Measurements from ENCODE around the gene CEACAM20.

CEACAM20 gene

DNA sequence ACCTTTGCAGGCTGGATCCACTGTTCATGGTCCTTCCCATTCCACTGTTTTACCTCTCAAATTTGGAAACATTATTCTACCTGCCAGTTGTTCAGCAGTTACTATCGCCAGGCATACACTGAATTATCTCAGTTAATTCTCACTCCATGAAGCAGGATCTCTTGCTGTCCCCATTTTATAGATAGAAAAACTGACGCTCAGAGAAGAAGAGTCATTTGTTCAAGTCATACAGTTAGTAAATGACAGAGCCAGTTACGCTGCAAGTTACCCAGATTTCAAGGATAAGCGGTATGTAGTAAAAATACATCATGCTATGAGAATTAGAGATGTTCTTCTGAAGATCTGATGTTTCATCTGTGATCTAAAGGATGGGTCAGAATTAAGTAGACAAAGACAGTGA, 43.7 kb upstream of the CEACAM20 start:
- Histone ChIP-seq H3K27ac (ENCODE audit: low read length) (no peak overlapping the region), H3K9ac (ENCODE audit: low read depth, low read length) (no peak overlapping the region), H2AFZ (ENCODE audit: low read depth, low read length) (no peak overlapping the region), H3K36me3 (ENCODE audit: insufficient read depth, low read length) (no peaks in the 10 kb centered on the region), H3K4me3 (ENCODE audit: low read depth in 1 of 2, low read length in 2 of 2) (no peak overlapping the region), H3K9me3 (ENCODE audit: insufficient read depth, low read length, severe bottlenecking) (no peaks in the 10 kb centered on the region), H3K4me1 (ENCODE audit: insufficient read depth, low read length) (no peaks in the 10 kb centered on the region), H3K4me2 (ENCODE audit: insufficient read depth, low read length) (no peak overlapping the region), H3K79me2 (ENCODE audit: insufficient read depth, low read length) (no peaks in the 10 kb centered on the region), H3K27me3 (ENCODE audit: insufficient read depth, low read length, poor library complexity) (no peaks in the 10 kb centered on the region), H4K20me1 (ENCODE audit: insufficient read depth, low read length) (no peaks in the 10 kb centered on the region)
- ATAC-seq (ENCODE audit: insufficient read depth, low read depth) (no peak), DNase-seq (no peak)
- TF ChIP-seq EZH2 (IDR thresholded peaks at IDR 0.05; ENCODE audit: borderline replicate concordance, low read depth, low read length, severe bottlenecking) (no peak), CTCF (IDR thresholded peaks at IDR 0.05; ENCODE audit: borderline replicate concordance, extremely low read depth, low read length, poor library complexity, severe bottlenecking) (no peak)

GRCh38 chr19:44572581-44572900, 43.1 kb upstream of the CEACAM20 start:
- Histone ChIP-seq H3K79me2 (ENCODE audit: insufficient read depth, low read length) (no peaks in the 10 kb centered on the region), H3K36me3 (ENCODE audit: insufficient read depth, low read length) (no peaks in the 10 kb centered on the region), H3K4me3 (ENCODE audit: low read depth in 1 of 2, low read length in 2 of 2) (no peak overlapping the region), H3K27me3 (ENCODE audit: insufficient read depth, low read length, poor library complexity) (no peaks in the 10 kb centered on the region), H3K4me2 (ENCODE audit: insufficient read depth, low read length) (no peak overlapping the region), H3K4me1 (ENCODE audit: insufficient read depth, low read length) (no peaks in the 10 kb centered on the region), H3K9ac (ENCODE audit: low read depth, low read length) (no peak overlapping the region), H3K27ac (ENCODE audit: low read length) (no peak overlapping the region), H4K20me1 (ENCODE audit: insufficient read depth, low read length) (no peaks in the 10 kb centered on the region), H3K9me3 (ENCODE audit: insufficient read depth, low read length, severe bottlenecking) (no peaks in the 10 kb centered on the region), H2AFZ (ENCODE audit: low read depth, low read length) (no peak overlapping the region)
- TF ChIP-seq EZH2 (IDR thresholded peaks at IDR 0.05; ENCODE audit: borderline replicate concordance, low read depth, low read length, severe bottlenecking) (no peak), CTCF (IDR thresholded peaks at IDR 0.05; ENCODE audit: borderline replicate concordance, extremely low read depth, low read length, poor library complexity, severe bottlenecking) (no peak)
- no peak for ATAC-seq (ENCODE audit: insufficient read depth, low read depth)
- DNase-seq = no peak

DNA sequence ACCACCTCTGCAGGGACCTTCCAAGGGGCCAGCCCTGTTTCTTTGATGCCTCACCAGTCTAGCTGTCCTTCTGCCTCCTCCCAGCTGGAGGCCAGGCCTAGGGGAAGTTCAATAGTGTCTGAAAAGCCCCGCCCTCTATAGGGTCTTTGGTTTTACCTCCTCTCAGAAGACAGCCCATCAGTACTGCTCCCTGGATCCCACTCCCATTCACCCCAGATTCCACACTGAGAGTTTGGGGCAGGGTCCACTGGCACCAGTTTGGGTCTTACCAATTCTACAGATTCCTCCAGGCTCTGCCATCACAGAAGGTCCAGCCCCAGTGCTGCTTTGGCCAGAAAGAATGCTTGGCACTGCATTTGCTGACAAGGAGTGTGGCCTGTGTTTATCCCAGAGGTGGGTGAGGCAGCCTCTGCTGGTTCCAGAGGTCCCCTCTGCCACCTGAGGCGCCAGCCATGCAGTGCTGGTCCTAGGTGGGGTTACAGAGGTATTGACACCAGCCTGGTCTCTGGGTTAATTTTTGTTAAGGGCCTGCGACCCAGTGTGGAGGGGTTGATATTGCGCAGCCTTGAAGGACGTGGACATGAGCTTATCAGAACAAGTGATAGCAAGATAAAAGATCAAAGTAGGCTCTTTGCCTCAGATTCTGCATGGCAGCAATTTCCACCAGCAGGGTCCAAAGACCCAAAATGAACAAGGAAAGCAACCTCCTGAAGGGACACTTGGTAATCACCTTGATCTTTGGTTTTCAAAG, 42.5 kb upstream of the CEACAM20 start:
- no peak for DNase-seq
- Histone ChIP-seq H3K4me3 (ENCODE audit: low read depth in 1 of 2, low read length in 2 of 2) (no peak overlapping the region), H2AFZ (ENCODE audit: low read depth, low read length) (no peak overlapping the region), H3K27me3 (ENCODE audit: insufficient read depth, low read length, poor library complexity) (peaks cover under 1% of the 10 kb centered on the region), H3K36me3 (ENCODE audit: insufficient read depth, low read length) (no peaks in the 10 kb centered on the region), H3K27ac (ENCODE audit: low read length) (no peak overlapping the region), H4K20me1 (ENCODE audit: insufficient read depth, low read length) (no peaks in the 10 kb centered on the region), H3K4me1 (ENCODE audit: insufficient read depth, low read length) (no peaks in the 10 kb centered on the region), H3K9me3 (ENCODE audit: insufficient read depth, low read length, severe bottlenecking) (no peaks in the 10 kb centered on the region), H3K9ac (ENCODE audit: low read depth, low read length) (no peak overlapping the region), H3K4me2 (ENCODE audit: insufficient read depth, low read length) (no peak overlapping the region), H3K79me2 (ENCODE audit: insufficient read depth, low read length) (no peaks in the 10 kb centered on the region)
- no peak for TF ChIP-seq CTCF (IDR thresholded peaks at IDR 0.05; ENCODE audit: borderline replicate concordance, extremely low read depth, low read length, poor library complexity, severe bottlenecking)
- no peak for ATAC-seq (ENCODE audit: insufficient read depth, low read depth)

All from DND-41 (cell line).